K562 (cell line): ENCODE data around the gene KAZN. TPM values are rescaled to one million over a fixed set of nuclear protein-coding genes. Genes with fewer than 3 reads are reported as not detected.

Experiments
- ATAC-seq: fragments of 200-7000 bp; cut with Tn5 transposase; 3 replicates; pipeline ENCODE4 v1.9.1; 2020; ENCODE audit warnings: moderate library complexity
- BruUV-seq: library from RNA; stranded (reverse); fragments of 400-500 nt; replicated peaks from 2 replicates; lab custom pipeline; 2021; lab: Mats Ljungman, UMichigan
- CTCF ChIA-PET: fragments of 300-600 bp; formaldehyde crosslinking; extraction: SDS; loops from one replicate; lab custom pipeline; 2021; ENCODE audit warnings: low intra/inter-chr PET ratio; lab: Yijun Ruan, JAX
- POLR2A ChIA-PET: fragments of 300-600, 350-650 bp; sonication (Branson Sonifier 250); formaldehyde crosslinking; extraction: SDS; loops from one replicate; lab custom pipeline; 2021; ENCODE audit warnings: antibody characterized with exemption, inconsistent platforms; lab: Yijun Ruan, JAX
- DNase-seq, 4 experiments: peaks; one replicate each; pipeline versions ENCODE4 v3.0.0 to v3.0.0-alpha.2; 2011 to 2018; ENCODE audit warnings: low spot score in 3 of 4, mixed read lengths in 3 of 4; ENCODE audit errors: extremely low read depth in 1 of 4
- FAIRE-seq: peaks from 2 replicates; lab custom pipeline; 2011; peaks lifted over from hg19 to GRCh38; lab: Jason Lieb, UNC
- H2AFZ ChIP-seq: 2 replicates; pipeline ENCODE4 v1.6.0; 2011; ENCODE audit warnings: low read depth, low read length, control low read depth, inconsistent platforms
- H3K27ac ChIP-seq: fragments of 200-600 bp; 3 replicates; pipeline ENCODE4 v1.8.0; 2011; ENCODE audit warnings: low read depth, mild to moderate bottlenecking, control low read depth, inconsistent platforms, low read length, moderate library complexity, mixed read lengths; ENCODE audit errors: extremely low read depth
- H3K27me3 ChIP-seq, 2 experiments: fragments of 300-600 bp in 1 of 2; 2 replicates in 1 of 2; 3 replicates in 1 of 2; pipeline versions ENCODE4 v1.6.0 to v1.8.0; 2011; ENCODE audit warnings: inconsistent platforms in 2 of 2, low read length in 2 of 2, mild to moderate bottlenecking in 1 of 2, mixed read lengths in 1 of 2, moderate library complexity in 1 of 2; ENCODE audit not compliant: control insufficient read depth in 2 of 2, insufficient read depth in 2 of 2
- H3K36me3 ChIP-seq: fragments of 300-600 bp; 3 replicates; pipeline ENCODE4 v1.8.0; 2011; ENCODE audit warnings: mild to moderate bottlenecking, low read length, inconsistent platforms; ENCODE audit not compliant: control insufficient read depth, insufficient read depth
- H3K4me1 ChIP-seq, 2 experiments: fragments of 200-600 bp in 1 of 2; replicated peaks in 1 of 2; 2 replicates in 1 of 2; 3 replicates in 1 of 2; pipeline versions ENCODE4 v1.5.1 to v1.8.0; 2011; ENCODE audit warnings: inconsistent platforms in 2 of 2, low read length in 2 of 2, mild to moderate bottlenecking in 1 of 2, mixed read lengths in 1 of 2, moderate library complexity in 1 of 2; ENCODE audit not compliant: control insufficient read depth in 2 of 2, insufficient read depth in 2 of 2
- H3K4me2 ChIP-seq: 2 replicates; pipeline ENCODE4 v1.6.1; 2011; ENCODE audit warnings: low read length, control low read depth, inconsistent platforms, mixed read lengths; ENCODE audit not compliant: insufficient read depth
- H3K4me3 ChIP-seq: fragments of 200-600 bp; sonication (generic), shearing (Covaris generic); 2 replicates; pipeline ENCODE4 v1.5.1; 2016; ENCODE audit warnings: control low read depth, inconsistent platforms
- H3K79me2 ChIP-seq: fragments of 200-600 bp; 3 replicates; pipeline ENCODE4 v1.8.0; 2011; ENCODE audit warnings: low read length, inconsistent platforms; ENCODE audit not compliant: control insufficient read depth, insufficient read depth
- H3K9ac ChIP-seq, 2 experiments: 2 replicates each; pipeline versions ENCODE4 v1.6.0 to v1.6.1; 2011; ENCODE audit warnings: low read depth in 2 of 2, low read length in 2 of 2, control low read depth in 1 of 2, inconsistent platforms in 1 of 2, mild to moderate bottlenecking in 1 of 2, mixed read lengths in 1 of 2; ENCODE audit not compliant: insufficient read depth in 1 of 2
- H3K9me1 ChIP-seq: one replicate; pipeline ENCODE4 v1.6.0; 2011; ENCODE audit warnings: inconsistent platforms, mild to moderate bottlenecking, low read length, moderate library complexity; ENCODE audit not compliant: control insufficient read depth, insufficient read depth
- H3K9me3 ChIP-seq: replicated peaks from 2 replicates; pipeline ENCODE4 v1.5.1; 2011; ENCODE audit warnings: low read depth, low read length, inconsistent platforms; ENCODE audit not compliant: control insufficient read depth, insufficient read depth
- H4K20me1 ChIP-seq: replicated peaks from 2 replicates; pipeline ENCODE4 v1.6.1; 2011; ENCODE audit warnings: low read length, inconsistent platforms, mixed read lengths; ENCODE audit not compliant: control insufficient read depth, insufficient read depth
- BRCA1 ChIP-seq, 2 experiments: fragments of 450-650 bp in 1 of 2; sonication (generic) in 1 of 2; formaldehyde crosslinking in 1 of 2; IDR thresholded peaks; 2 replicates each; pipeline versions ENCODE4 v1.5.0 to v1.6.1; 2017 to 2020; ENCODE audit warnings: mild to moderate bottlenecking in 1 of 2, missing genetic modification reagents in 1 of 2
- C11orf30 ChIP-seq: fragments of 450-650 bp; IDR thresholded peaks from 2 replicates; pipeline ENCODE4 v1.6.1; 2016; ENCODE audit warnings: low read depth, mild to moderate bottlenecking
- CBFA2T3 ChIP-seq: fragments of 450-650 bp; IDR thresholded peaks from 2 replicates; pipeline ENCODE4 v1.6.1; 2017
- CCNT2 ChIP-seq: IDR thresholded peaks from 2 replicates; pipeline ENCODE4 v1.6.1; 2011; ENCODE audit warnings: borderline replicate concordance, low read depth, mild to moderate bottlenecking, moderate library complexity, mixed read lengths, low read length; ENCODE audit not compliant: insufficient read length; ENCODE audit errors: extremely low read depth
- CEBPB ChIP-seq: fragments of 450-650 bp; IDR thresholded peaks from 2 replicates; pipeline ENCODE4 v1.6.1; 2016; ENCODE audit warnings: missing genetic modification characterization, missing compliant biosample characterization
- DPF2 ChIP-seq: fragments of 450-650 bp; IDR thresholded peaks from 2 replicates; pipeline ENCODE4 v1.6.1; 2016
- ESRRA ChIP-seq: fragments of 450-650 bp; IDR thresholded peaks from 2 replicates; pipeline ENCODE4 v1.6.1; 2014; ENCODE audit warnings: low read depth, mild to moderate bottlenecking, moderate library complexity, borderline replicate concordance
- FOXK2 ChIP-seq, 2 experiments: fragments of 450-650 bp; IDR thresholded peaks in 1 of 2; conservative IDR thresholded peaks in 1 of 2; 2 replicates each; pipeline ENCODE4 v1.6.1; 2016; ENCODE audit warnings: low read depth in 2 of 2, mild to moderate bottlenecking in 1 of 2
- GABPB1 ChIP-seq: sonication (generic); formaldehyde crosslinking; IDR thresholded peaks from 2 replicates; pipeline ENCODE4 v1.8.0; 2022; ENCODE audit warnings: mild to moderate bottlenecking, missing genetic modification reagents
- JUND ChIP-seq, 2 experiments: IDR thresholded peaks; 2 replicates in 1 of 2; 3 replicates in 1 of 2; pipeline ENCODE4 v1.6.1; 2011; ENCODE audit warnings: borderline replicate concordance in 2 of 2, low read depth in 2 of 2, low read length in 2 of 2, improper control_type of control experiment in 1 of 2, missing biosample characterization in 1 of 2, missing genetic modification characterization in 1 of 2, missing genetic modification reagents in 1 of 2
- MAFG ChIP-seq: fragments of 450-650 bp; conservative IDR thresholded peaks from 2 replicates; pipeline ENCODE4 v1.6.1; 2016; ENCODE audit warnings: missing genetic modification characterization, missing compliant biosample characterization
- MCM5 ChIP-seq: fragments of 450-650 bp; IDR thresholded peaks from 2 replicates; pipeline ENCODE4 v1.6.1; 2016; ENCODE audit warnings: low read depth
- NCOA2 ChIP-seq, 2 experiments: fragments of 450-650 bp; IDR thresholded peaks; 2 replicates each; pipeline ENCODE4 v1.6.1; 2018; ENCODE audit warnings: mild to moderate bottlenecking in 2 of 2, moderate library complexity in 1 of 2; ENCODE audit not compliant: partially characterized antibody in 2 of 2
- NFE2L1 ChIP-seq: fragments of 450-650 bp; IDR thresholded peaks from 2 replicates; pipeline ENCODE4 v1.6.1; 2016; ENCODE audit warnings: missing genetic modification characterization, low read depth, mild to moderate bottlenecking, missing compliant biosample characterization, moderate library complexity, borderline replicate concordance
- NFIC ChIP-seq: fragments of 450-650 bp; IDR thresholded peaks from 2 replicates; pipeline ENCODE4 v1.6.1; 2017; ENCODE audit warnings: mild to moderate bottlenecking, inconsistent platforms
- NRF1 ChIP-seq, 2 experiments: fragments of 450-650 bp; IDR thresholded peaks in 1 of 2; conservative IDR thresholded peaks in 1 of 2; 2 replicates each; pipeline ENCODE4 v1.6.1; 2014; ENCODE audit warnings: mild to moderate bottlenecking in 2 of 2
- RBBP5 ChIP-seq: fragments of 200-600 bp; sonication (generic); IDR thresholded peaks from 2 replicates; pipeline ENCODE4 v1.6.1; 2012; ENCODE audit warnings: borderline replicate concordance, mild to moderate bottlenecking, low read length, control low read depth, inconsistent platforms; ENCODE audit not compliant: insufficient read depth, poor library complexity, severe bottlenecking
- RBFOX2 ChIP-seq: fragments of 200-400 bp; formaldehyde crosslinking; IDR thresholded peaks from 2 replicates; pipeline ENCODE4 v1.6.1; 2017; ENCODE audit warnings: low read depth, mild to moderate bottlenecking, low read length, moderate library complexity
- SOX6 ChIP-seq: fragments of 450-650 bp; IDR thresholded peaks from 2 replicates; pipeline ENCODE4 v1.6.1; 2014; ENCODE audit warnings: mild to moderate bottlenecking
- TBL1XR1 ChIP-seq, 2 experiments: IDR thresholded peaks; 2 replicates each; pipeline ENCODE4 v1.6.1; 2012; ENCODE audit warnings: improper control_type of control experiment in 2 of 2, low read length in 2 of 2, mild to moderate bottlenecking in 1 of 2
- ZNF316 ChIP-seq: fragments of 450-650 bp; IDR thresholded peaks from 2 replicates; pipeline ENCODE4 v1.6.1; 2016
- ZNF436 ChIP-seq: fragments of 250-450, 450-650 bp; sonication (Bioruptor Pico); formaldehyde crosslinking; IDR thresholded peaks from 2 replicates; pipeline ENCODE4 v1.7.0; 2020; ENCODE audit warnings: mild to moderate bottlenecking
- WGBS: fragments of 100-300 bp; shearing (Covaris generic); methylation state at CpG from one replicate; pipeline ENCODE4 v1.1.6; 2016; ENCODE audit warnings: low coverage, mixed read lengths; ENCODE audit not compliant: insufficient coverage; ENCODE audit errors: missing lambda C conversion rate; 5-methylcytosine and 5-hydroxymethylcytosine counted together
- in situ Hi-C: fragments of 300-500 bp; cut with MboI; formaldehyde crosslinking; loops from 4 replicates; pipeline ENCODE4 v1.15.0; 2018; ENCODE audit warnings: inconsistent platforms, mixed read lengths
- intact Hi-C: fragments of 100-400 bp; cut with micrococcal nuclease; formaldehyde crosslinking; loops from 2 replicates; pipeline ENCODE4 v1.14.2; 2022
- polyA plus RNA-seq, 8 experiments: library from polyadenylated mRNA; depleted of rRNA in 4 of 8; stranded (reverse) in 5 of 8; unstranded in 3 of 8; fragments of >200 nt; fragmentation: Nextera tagmentation in 2 of 8; fragmentation: Illumina TruSeq in 1 of 8; extraction: Ambion mirVana in 2 of 8; extraction: Trizol in 1 of 8; gene quantifications; 2 replicates each; pipeline versions ENCODE4 v1.2.1 to v1.2.3, GENCODE V29; 2011 to 2014; ENCODE audit warnings: inconsistent platforms in 1 of 8, missing spikeins in 1 of 8
- total RNA-seq, 7 experiments: library from RNA; depleted of rRNA in 6 of 7; stranded (reverse); fragments of >200 nt in 6 of 7; fragmentation: Illumina TruSeq in 2 of 7; extraction: Trizol in 2 of 7; gene quantifications; 2 replicates each; pipeline versions ENCODE4 v1.2.1 to v1.2.3, GENCODE V29; 2011 to 2021; ENCODE audit warnings: low replicate concordance in 1 of 7
- TF ChIP-seq, protein P1 (sequence below): fragments of 450-650 bp; IDR thresholded peaks from 2 replicates; pipeline ENCODE4 v1.6.1; 2018; ENCODE audit warnings: mild to moderate bottlenecking, low read depth; ENCODE audit not compliant: partially characterized antibody

Gene KAZN
- total and polyA plus RNA-seq, 9 of the 15 experiments (the other 6 are each of a cell fraction or from before 2014, with no cell fraction given) = 2.1 to 21.6 (median 5.4) TPM

DNA sequence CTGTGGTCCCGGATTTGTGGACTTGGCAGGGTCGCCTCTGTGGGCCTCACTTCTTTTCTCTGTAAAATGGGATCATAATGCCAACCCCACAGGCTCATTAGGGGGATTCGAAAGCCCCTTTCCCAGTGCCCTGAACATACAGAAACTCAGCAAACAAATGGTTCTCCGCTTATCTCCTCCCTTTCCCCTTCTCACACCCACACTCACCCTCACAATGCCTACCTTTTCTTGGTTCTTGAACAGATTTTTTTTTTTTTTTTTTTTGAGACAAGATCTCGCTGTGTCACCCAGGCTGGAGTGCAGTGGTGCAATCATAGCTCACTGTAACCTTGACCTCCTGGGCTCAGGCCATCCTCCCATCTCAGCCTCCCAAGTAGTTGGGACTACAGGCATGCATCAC, 175.7 kb downstream of the KAZN start:
- BruUV-seq = no TSS peak
- Histone ChIP-seq H3K79me2 (peaks cover 40% of the 10 kb centered on the region), H3K27ac (no peak overlapping the region), H4K20me1 (peaks cover 4% of the 10 kb centered on the region; the same call in 1 of the 2 replicates), H3K9ac (peak overlapping the region; percentile 11 to 23; a peak in 1 of 4 replicates), H3K9me1 (peaks cover 5% of the 10 kb centered on the region), H3K27me3 (no peaks in the 10 kb centered on the region), H2AFZ (no peak overlapping the region), H3K4me3 (no peak overlapping the region), H3K9me3 (no peaks in the 10 kb centered on the region), H3K36me3 (peaks cover 50% of the 10 kb centered on the region), H3K4me2 (peak overlapping the region; percentile 34), H3K4me1 (peaks cover 35% of the 10 kb centered on the region in 2 experiments)
- in situ Hi-C loops = no loop called here
- 66% methylated on average over 5 of the region's 5 CpGs for WGBS
- intact Hi-C loops = loop anchor here (5.0 kb wide), 1 partner anchor 253 kb away; no protein-coding TSS in a partner anchor
- no peak for ATAC-seq
- DNase-seq = no peak
- ChIA-PET CTCF (no interaction called here), POLR2A (interaction anchor here (0.6 to 0.7 kb wide), 2 partner anchors 425 to 1626 kb away, joined by 3 to 5 read pairs; no protein-coding TSS in a partner anchor)
- FAIRE-seq = no peak
- TF ChIP-seq DPF2 (peak; percentile 65), RBFOX2 (no peak), NCOA2 (IDR thresholded peaks at IDR 0.05; ENCODE audit: partially characterized antibody in 2 of 2) (no peak), TBL1XR1 (IDR thresholded peaks at IDR 0.05; ENCODE audit: low read length in 2 of 2) (0 out of 4 replicates have a peak, but pooled peaks of 1 of the 2 experiments have one; percentile 30), FOXK2 (conservative IDR thresholded peaks at IDR 0.05 in 1 of 2, IDR thresholded peaks at IDR 0.05 in 1 of 2; ENCODE audit: low read depth in 2 of 2) (no peak), MAFG (tag) (peak; percentile 76), CCNT2 (no peak), ZNF436 (CRISPR knock-in tag) (no peak), JUND (IDR thresholded peaks at IDR 0.05; ENCODE audit: borderline replicate concordance, low read depth, low read length) (peak; percentile 39; the same call in 1 of the 2 replicates), JUND (tag; IDR thresholded peaks at IDR 0.05; ENCODE audit: borderline replicate concordance, low read depth, low read length) (no peak), NFE2L1 (tag) (0 out of 2 replicates have a peak, but pooled peaks have one; percentile 14), NFIC (0 out of 2 replicates have a peak, but pooled peaks have one; percentile 8), ESRRA (peak; percentile 81), SOX6 (peak; percentile 30; the same call in 1 of the 2 replicates), BRCA1 (IDR thresholded peaks at IDR 0.05) (no peak), BRCA1 (CRISPR knock-in tag; IDR thresholded peaks at IDR 0.05) (no peak), RBBP5 (no peak), CEBPB (tag) (peak; percentile 87), MCM5 (no peak), CBFA2T3 (peak; percentile 32; the same call in 1 of the 2 replicates), ZNF316 (peak; percentile 73; the same call in 1 of the 2 replicates), NRF1 (conservative IDR thresholded peaks at IDR 0.05 in 1 of 2, IDR thresholded peaks at IDR 0.05 in 1 of 2) (no peak), C11orf30 (peak; percentile 71; the same call in 1 of the 2 replicates), GABPB1 (CRISPR knock-in tag) (no peak)
- TF ChIP-seq, protein P1, sequence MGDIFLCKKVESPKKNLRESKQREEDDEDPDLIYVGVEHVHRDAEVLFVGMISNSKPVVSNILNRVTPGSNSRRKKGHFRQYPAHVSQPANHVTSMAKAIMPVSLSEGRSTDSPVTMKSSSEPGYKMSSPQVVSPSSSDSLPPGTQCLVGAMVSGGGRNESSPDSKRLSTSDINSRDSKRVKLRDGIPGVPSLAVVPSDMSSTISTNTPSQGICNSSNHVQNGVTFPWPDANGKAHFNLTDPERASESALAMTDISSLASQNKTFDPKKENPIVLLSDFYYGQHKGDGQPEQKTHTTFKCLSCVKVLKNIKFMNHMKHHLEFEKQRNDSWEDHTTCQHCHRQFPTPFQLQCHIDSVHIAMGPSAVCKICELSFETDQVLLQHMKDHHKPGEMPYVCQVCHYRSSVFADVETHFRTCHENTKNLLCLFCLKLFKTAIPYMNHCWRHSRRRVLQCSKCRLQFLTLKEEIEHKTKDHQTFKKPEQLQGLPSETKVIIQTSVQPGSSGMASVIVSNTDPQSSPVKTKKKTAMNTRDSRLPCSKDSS = no peak
